MM.1S (cell line): ENCODE results near the gene WDR90.

Experiments
- DNase-seq: peaks from one replicate; pipeline ENCODE4 v3.0.0-alpha.2; 2015
- H2AFZ ChIP-seq: fragments of 300-600 bp; sonication (generic); 2 replicates; pipeline ENCODE4 v1.6.0; 2016; ENCODE audit warnings: antibody characterized with exemption, low read length
- H3F3A ChIP-seq: fragments of 300-600 bp; sonication (generic); 2 replicates; pipeline ENCODE4 v1.6.1; 2016; ENCODE audit warnings: mild to moderate bottlenecking, antibody characterized with exemption, low read length, moderate library complexity, mixed read lengths; ENCODE audit not compliant: insufficient read depth
- H3K27ac ChIP-seq: fragments of 300-600 bp; sonication (generic); 2 replicates; pipeline ENCODE4 v1.5.1; 2016; ENCODE audit warnings: mild to moderate bottlenecking, low read length
- H3K27me3 ChIP-seq: fragments of 300-600 bp; sonication (generic); replicated peaks from 2 replicates; pipeline ENCODE4 v1.6.0; 2016; ENCODE audit warnings: low read length; ENCODE audit not compliant: insufficient read depth
- H3K36me3 ChIP-seq: fragments of 300-600 bp; sonication (generic); replicated peaks from 2 replicates; pipeline ENCODE4 v1.6.1; 2016; ENCODE audit warnings: mild to moderate bottlenecking, low read length, mixed read lengths; ENCODE audit not compliant: insufficient read depth
- H3K4me1 ChIP-seq: fragments of 300-600 bp; sonication (generic); 2 replicates; pipeline ENCODE4 v1.6.1; 2016; ENCODE audit warnings: low read length, mixed read lengths
- H3K4me2 ChIP-seq: fragments of 300-600 bp; sonication (generic); 2 replicates; pipeline ENCODE4 v1.6.0; 2016; ENCODE audit warnings: low read depth, low read length
- H3K4me3 ChIP-seq: fragments of 300-600 bp; sonication (generic); 2 replicates; pipeline ENCODE4 v1.5.1; 2016; ENCODE audit warnings: low read length, mixed read lengths
- H3K79me2 ChIP-seq: fragments of 300-600 bp; sonication (generic); 2 replicates; pipeline ENCODE4 v1.6.1; 2016; ENCODE audit warnings: mixed run types, low read length, mixed read lengths
- H3K9ac ChIP-seq: fragments of 300-600 bp; sonication (generic); 2 replicates; pipeline ENCODE4 v1.6.1; 2016; ENCODE audit warnings: low read length, mixed read lengths
- H3K9me2 ChIP-seq: fragments of 300-600 bp; sonication (generic); replicated peaks from 2 replicates; pipeline ENCODE4 v1.6.1; 2016; ENCODE audit warnings: mild to moderate bottlenecking, low read length, mixed read lengths; ENCODE audit not compliant: insufficient read depth
- H3K9me3 ChIP-seq: fragments of 300-600 bp; sonication (generic); replicated peaks from 2 replicates; pipeline ENCODE4 v1.6.1; 2016; ENCODE audit warnings: mild to moderate bottlenecking, low read length, mixed read lengths; ENCODE audit not compliant: insufficient read depth
- H4K20me1 ChIP-seq: fragments of 300-600 bp; sonication (generic); 2 replicates; pipeline ENCODE4 v1.6.1; 2016; ENCODE audit warnings: mild to moderate bottlenecking, low read length, moderate library complexity, mixed read lengths; ENCODE audit not compliant: insufficient read depth
- EZH2 ChIP-seq: fragments of 300-600 bp; sonication (generic); optimal IDR thresholded peaks from 2 replicates; pipeline ENCODE3; 2017; ENCODE audit warnings: low read depth, mild to moderate bottlenecking, antibody characterized with exemption, low read length, mixed read lengths
- EZH2phosphoT487 ChIP-seq: fragments of 300-600 bp; sonication (generic); IDR thresholded peaks from 2 replicates; pipeline ENCODE4 v1.6.1; 2018; ENCODE audit warnings: antibody characterized with exemption, low read length
- TF ChIP-seq, protein P1 (sequence below): fragments of 300-600 bp; sonication (generic); IDR thresholded peaks from 2 replicates; pipeline ENCODE4 v1.5.1; 2016; ENCODE audit warnings: antibody characterized with exemption, low read length, mixed read lengths

WDR90 gene

DNA sequence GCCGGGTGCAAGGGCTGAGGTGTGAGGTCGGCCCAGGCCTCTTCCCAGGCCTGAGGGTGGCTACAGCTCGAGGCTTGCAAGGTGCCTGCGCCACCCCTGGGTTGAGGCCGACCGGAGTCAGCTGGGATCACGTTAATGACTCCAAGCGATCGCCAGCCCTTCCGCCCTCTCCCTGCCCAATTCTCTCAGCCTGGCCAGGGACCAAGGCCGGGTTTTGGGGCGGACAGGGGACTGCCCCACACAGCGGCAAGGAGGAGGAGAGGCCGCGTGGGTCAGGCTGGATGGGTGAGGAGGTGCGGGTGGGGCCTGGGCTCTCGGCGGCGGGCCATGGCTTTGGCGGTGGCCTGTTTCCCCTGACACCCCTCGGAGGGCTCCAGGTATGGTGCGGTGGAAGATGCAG lies 44.2 kb downstream of the WDR90 start:
- no peak for DNase-seq
- no peaks in the 10 kb centered on the region for H3K9me2 ChIP-seq
- H3K4me2 ChIP-seq: no peak overlapping the region
- H3K4me3 ChIP-seq: no peak overlapping the region
- H3K27me3 ChIP-seq: peaks cover 62% of the 10 kb centered on the region
- no peak overlapping the region for H3K9ac ChIP-seq
- H2AFZ ChIP-seq: no peak overlapping the region
- H3K9me3 ChIP-seq: no peaks in the 10 kb centered on the region
- H4K20me1 ChIP-seq: no peaks in the 10 kb centered on the region
- H3K27ac ChIP-seq: no peak overlapping the region
- no peaks in the 10 kb centered on the region for H3K36me3 ChIP-seq
- H3K4me1 ChIP-seq: peaks cover 5% of the 10 kb centered on the region
- TF ChIP-seq EZH2phosphoT487 (no peak), EZH2 (no peak)
- TF ChIP-seq, protein P1, sequence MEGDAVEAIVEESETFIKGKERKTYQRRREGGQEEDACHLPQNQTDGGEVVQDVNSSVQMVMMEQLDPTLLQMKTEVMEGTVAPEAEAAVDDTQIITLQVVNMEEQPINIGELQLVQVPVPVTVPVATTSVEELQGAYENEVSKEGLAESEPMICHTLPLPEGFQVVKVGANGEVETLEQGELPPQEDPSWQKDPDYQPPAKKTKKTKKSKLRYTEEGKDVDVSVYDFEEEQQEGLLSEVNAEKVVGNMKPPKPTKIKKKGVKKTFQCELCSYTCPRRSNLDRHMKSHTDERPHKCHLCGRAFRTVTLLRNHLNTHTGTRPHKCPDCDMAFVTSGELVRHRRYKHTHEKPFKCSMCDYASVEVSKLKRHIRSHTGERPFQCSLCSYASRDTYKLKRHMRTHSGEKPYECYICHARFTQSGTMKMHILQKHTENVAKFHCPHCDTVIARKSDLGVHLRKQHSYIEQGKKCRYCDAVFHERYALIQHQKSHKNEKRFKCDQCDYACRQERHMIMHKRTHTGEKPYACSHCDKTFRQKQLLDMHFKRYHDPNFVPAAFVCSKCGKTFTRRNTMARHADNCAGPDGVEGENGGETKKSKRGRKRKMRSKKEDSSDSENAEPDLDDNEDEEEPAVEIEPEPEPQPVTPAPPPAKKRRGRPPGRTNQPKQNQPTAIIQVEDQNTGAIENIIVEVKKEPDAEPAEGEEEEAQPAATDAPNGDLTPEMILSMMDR: no peak
- H3K79me2 ChIP-seq: peaks cover 14% of the 10 kb centered on the region
- no peaks in the 10 kb centered on the region for H3F3A ChIP-seq

DNA sequence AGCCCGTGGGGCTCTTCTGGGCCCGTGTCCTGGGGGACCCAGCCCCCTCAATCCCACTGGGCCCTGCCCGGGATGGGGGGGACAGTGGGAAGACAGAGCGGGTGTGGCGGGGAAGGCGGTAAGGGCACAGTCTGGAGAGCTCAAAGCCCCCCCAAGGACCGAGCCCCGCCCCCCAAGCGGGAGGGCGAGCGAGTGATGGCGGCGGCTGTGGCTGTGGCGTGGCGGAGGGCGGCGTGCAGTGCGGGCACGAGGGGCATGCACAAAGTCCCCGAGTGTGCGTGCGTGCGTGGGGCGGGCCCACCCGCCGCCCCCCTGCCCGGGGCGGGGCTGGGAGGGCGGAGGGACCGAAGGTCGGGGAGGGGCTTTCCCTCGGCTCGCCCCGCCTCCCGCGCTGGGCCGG lies 44.6 kb downstream of the WDR90 start:
- H3K9ac ChIP-seq: no peak overlapping the region
- peaks cover 5% of the 10 kb centered on the region for H3K4me1 ChIP-seq
- H3K27ac ChIP-seq: no peak overlapping the region
- H2AFZ ChIP-seq: no peak overlapping the region
- H3K4me2 ChIP-seq: no peak overlapping the region
- H4K20me1 ChIP-seq: no peaks in the 10 kb centered on the region
- no peaks in the 10 kb centered on the region for H3K9me2 ChIP-seq
- H3K27me3 ChIP-seq: peaks cover 63% of the 10 kb centered on the region
- H3K4me3 ChIP-seq: no peak overlapping the region
- peaks cover 11% of the 10 kb centered on the region for H3K79me2 ChIP-seq
- no peaks in the 10 kb centered on the region for H3K9me3 ChIP-seq
- H3F3A ChIP-seq: no peaks in the 10 kb centered on the region
- TF ChIP-seq EZH2 (no peak), EZH2phosphoT487 (no peak)
- TF ChIP-seq, protein P1: no peak
- DNase-seq: no peak
- H3K36me3 ChIP-seq: no peaks in the 10 kb centered on the region

DNA sequence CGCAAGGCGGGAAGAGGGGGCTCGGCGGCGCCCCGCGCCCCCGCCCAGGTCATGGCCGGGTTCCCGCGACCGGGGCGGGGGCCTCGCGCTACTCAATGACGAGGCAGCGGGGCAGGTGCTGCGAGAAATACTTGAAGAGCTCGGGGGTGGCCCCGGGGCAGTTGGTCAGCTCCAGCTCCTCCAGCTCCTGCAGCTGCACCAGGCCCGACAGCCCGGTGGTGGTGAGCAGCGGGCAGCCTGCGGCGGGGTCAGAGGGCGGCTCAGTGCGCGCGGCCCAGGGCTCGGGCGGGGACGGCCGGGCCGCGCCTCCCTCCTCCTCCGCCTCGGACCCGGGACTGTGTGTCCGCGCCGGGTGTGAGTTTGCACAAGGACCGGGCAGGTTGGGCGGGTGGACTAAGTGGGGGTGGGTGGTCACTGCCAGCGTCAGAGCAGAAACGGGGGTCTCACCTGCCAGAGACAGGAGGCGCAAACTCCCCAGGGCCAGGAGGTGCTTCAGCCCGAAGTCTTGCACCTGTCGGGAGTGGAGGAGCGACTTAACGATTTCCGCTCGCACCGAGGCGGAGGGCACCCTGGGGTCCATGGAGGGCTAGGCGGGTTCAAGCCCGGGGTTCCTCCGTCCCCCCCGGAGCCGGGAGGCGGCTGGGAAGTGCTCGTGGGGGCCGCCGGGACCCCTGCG lies 45.2 kb downstream of the WDR90 start:
- no peaks in the 10 kb centered on the region for H3K36me3 ChIP-seq
- H2AFZ ChIP-seq: no peak overlapping the region
- peaks cover 6% of the 10 kb centered on the region; the same call in 1 of the 2 replicates for H3K79me2 ChIP-seq
- no peak overlapping the region for H3K4me3 ChIP-seq
- no peak for DNase-seq
- H3K27ac ChIP-seq: no peak overlapping the region
- peaks cover 4% of the 10 kb centered on the region for H3K4me1 ChIP-seq
- no peak overlapping the region for H3K4me2 ChIP-seq
- no peaks in the 10 kb centered on the region for H3F3A ChIP-seq
- peaks cover 69% of the 10 kb centered on the region for H3K27me3 ChIP-seq
- H3K9me3 ChIP-seq: no peaks in the 10 kb centered on the region
- TF ChIP-seq EZH2phosphoT487: no peak
- TF ChIP-seq EZH2: no peak
- TF ChIP-seq, protein P1: no peak
- H3K9me2 ChIP-seq: no peaks in the 10 kb centered on the region
- H3K9ac ChIP-seq: no peak overlapping the region
- no peaks in the 10 kb centered on the region for H4K20me1 ChIP-seq
